Erythroblast (primary cell): ENCODE data around the gene PYCARD.

Source experiments
- GATA1 ChIP-seq: IDR thresholded peaks from 2 replicates; pipeline ENCODE4 v1.6.1; 2011; ENCODE audit warnings: low read depth, mild to moderate bottlenecking, control low read depth, low read length, moderate library complexity
- POLR2A ChIP-seq: IDR thresholded peaks from 2 replicates; pipeline ENCODE4 v1.6.1; 2011; ENCODE audit warnings: mild to moderate bottlenecking, low read length

DNA sequence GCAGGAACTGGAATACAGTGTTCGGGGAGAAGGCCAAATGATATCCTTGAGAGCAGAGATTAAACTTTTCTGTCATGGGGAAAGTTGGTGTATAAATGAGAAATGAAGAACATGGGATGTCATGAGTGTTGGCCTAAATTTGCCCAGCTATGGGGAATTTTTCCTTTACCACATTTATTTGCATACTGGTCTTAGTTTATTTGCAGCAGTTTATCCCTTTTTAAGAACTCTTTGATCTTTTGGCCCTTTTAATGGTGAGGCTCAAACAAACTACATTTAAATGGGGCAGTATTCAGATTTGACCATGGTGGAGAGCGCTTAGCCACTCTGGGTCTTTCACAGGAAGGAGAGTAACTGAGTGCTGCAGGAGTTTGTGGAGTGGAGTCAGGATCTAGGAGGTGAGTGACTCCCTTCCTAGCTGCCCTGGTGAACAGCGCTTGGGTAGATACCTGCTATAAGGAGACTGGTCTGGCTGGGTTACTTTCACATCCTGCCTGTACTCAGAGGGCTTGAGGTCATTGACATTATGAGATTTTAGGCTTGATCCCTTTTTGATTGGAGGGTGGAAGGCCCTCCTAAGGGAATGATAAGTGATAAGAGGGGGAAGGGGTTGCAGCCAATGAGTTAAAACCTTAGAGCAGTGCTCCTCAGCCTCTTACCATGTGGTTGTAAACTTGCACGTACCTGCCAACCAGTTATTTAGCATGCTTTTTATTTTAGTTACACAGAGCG, 10.7 kb downstream of the PYCARD start:
- no peak for TF ChIP-seq POLR2A
- no peak for TF ChIP-seq GATA1
